ENCODE measurements around the gene PHF1. TPM values are rescaled to one million over a fixed set of nuclear protein-coding genes. Genes with fewer than 3 reads are reported as not detected.

Gene PHF1
- total and polyA plus RNA-seq, 2 of the 13 experiments (the other 11 are each of a cell fraction or from before 2014, with no cell fraction given), result 25.4 to 61.9 TPM

DNA sequence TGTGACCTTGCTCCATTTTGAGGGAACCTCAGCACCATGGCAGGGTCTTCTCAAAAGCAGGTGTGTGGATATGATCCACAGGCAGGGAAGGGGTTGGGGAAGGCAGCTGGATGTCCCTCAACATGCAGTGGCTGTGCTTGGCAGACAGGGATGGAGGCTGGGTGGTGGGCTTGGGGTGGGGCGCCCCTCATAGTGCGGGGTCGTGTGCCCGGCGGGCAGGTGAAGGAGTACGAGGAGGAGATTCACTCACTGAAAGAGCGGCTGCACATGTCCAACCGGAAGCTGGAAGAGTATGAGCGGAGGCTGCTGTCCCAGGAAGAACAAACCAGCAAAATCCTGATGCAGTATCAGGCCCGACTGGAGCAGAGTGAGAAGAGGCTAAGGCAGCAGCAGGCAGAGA is 35.5 kb downstream of the PHF1 start (continued):
- TF ChIP-seq, protein P1, sequence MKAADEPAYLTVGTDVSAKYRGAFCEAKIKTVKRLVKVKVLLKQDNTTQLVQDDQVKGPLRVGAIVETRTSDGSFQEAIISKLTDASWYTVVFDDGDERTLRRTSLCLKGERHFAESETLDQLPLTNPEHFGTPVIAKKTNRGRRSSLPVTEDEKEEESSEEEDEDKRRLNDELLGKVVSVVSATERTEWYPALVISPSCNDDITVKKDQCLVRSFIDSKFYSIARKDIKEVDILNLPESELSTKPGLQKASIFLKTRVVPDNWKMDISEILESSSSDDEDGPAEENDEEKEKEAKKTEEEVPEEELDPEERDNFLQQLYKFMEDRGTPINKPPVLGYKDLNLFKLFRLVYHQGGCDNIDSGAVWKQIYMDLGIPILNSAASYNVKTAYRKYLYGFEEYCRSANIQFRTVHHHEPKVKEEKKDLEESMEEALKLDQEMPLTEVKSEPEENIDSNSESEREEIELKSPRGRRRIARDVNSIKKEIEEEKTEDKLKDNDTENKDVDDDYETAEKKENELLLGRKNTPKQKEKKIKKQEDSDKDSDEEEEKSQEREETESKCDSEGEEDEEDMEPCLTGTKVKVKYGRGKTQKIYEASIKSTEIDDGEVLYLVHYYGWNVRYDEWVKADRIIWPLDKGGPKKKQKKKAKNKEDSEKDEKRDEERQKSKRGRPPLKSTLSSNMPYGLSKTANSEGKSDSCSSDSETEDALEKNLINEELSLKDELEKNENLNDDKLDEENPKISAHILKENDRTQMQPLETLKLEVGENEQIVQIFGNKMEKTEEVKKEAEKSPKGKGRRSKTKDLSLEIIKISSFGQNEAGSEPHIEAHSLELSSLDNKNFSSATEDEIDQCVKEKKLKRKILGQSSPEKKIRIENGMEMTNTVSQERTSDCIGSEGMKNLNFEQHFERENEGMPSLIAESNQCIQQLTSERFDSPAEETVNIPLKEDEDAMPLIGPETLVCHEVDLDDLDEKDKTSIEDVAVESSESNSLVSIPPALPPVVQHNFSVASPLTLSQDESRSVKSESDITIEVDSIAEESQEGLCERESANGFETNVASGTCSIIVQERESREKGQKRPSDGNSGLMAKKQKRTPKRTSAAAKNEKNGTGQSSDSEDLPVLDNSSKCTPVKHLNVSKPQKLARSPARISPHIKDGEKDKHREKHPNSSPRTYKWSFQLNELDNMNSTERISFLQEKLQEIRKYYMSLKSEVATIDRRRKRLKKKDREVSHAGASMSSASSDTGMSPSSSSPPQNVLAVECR (CRISPR knock-in tag; IDR thresholded peaks at IDR 0.05; ENCODE audit: borderline replicate concordance), result no peak
- TF ChIP-seq DPF2 (CRISPR knock-in tag; IDR thresholded peaks at IDR 0.05; ENCODE audit: borderline replicate concordance, low read depth), result no peak
- no peak for TF ChIP-seq ZNF672 (CRISPR knock-in tag; IDR thresholded peaks at IDR 0.05)
- TF ChIP-seq, protein P2, sequence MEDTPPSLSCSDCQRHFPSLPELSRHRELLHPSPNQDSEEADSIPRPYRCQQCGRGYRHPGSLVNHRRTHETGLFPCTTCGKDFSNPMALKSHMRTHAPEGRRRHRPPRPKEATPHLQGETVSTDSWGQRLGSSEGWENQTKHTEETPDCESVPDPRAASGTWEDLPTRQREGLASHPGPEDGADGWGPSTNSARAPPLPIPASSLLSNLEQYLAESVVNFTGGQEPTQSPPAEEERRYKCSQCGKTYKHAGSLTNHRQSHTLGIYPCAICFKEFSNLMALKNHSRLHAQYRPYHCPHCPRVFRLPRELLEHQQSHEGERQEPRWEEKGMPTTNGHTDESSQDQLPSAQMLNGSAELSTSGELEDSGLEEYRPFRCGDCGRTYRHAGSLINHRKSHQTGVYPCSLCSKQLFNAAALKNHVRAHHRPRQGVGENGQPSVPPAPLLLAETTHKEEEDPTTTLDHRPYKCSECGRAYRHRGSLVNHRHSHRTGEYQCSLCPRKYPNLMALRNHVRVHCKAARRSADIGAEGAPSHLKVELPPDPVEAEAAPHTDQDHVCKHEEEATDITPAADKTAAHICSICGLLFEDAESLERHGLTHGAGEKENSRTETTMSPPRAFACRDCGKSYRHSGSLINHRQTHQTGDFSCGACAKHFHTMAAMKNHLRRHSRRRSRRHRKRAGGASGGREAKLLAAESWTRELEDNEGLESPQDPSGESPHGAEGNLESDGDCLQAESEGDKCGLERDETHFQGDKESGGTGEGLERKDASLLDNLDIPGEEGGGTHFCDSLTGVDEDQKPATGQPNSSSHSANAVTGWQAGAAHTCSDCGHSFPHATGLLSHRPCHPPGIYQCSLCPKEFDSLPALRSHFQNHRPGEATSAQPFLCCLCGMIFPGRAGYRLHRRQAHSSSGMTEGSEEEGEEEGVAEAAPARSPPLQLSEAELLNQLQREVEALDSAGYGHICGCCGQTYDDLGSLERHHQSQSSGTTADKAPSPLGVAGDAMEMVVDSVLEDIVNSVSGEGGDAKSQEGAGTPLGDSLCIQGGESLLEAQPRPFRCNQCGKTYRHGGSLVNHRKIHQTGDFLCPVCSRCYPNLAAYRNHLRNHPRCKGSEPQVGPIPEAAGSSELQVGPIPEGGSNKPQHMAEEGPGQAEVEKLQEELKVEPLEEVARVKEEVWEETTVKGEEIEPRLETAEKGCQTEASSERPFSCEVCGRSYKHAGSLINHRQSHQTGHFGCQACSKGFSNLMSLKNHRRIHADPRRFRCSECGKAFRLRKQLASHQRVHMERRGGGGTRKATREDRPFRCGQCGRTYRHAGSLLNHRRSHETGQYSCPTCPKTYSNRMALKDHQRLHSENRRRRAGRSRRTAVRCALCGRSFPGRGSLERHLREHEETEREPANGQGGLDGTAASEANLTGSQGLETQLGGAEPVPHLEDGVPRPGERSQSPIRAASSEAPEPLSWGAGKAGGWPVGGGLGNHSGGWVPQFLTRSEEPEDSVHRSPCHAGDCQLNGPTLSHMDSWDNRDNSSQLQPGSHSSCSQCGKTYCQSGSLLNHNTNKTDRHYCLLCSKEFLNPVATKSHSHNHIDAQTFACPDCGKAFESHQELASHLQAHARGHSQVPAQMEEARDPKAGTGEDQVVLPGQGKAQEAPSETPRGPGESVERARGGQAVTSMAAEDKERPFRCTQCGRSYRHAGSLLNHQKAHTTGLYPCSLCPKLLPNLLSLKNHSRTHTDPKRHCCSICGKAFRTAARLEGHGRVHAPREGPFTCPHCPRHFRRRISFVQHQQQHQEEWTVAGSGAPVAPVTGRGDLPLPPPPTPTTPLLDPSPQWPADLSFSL (CRISPR knock-in tag; IDR thresholded peaks at IDR 0.05), result no peak
- TF ChIP-seq, protein P3, sequence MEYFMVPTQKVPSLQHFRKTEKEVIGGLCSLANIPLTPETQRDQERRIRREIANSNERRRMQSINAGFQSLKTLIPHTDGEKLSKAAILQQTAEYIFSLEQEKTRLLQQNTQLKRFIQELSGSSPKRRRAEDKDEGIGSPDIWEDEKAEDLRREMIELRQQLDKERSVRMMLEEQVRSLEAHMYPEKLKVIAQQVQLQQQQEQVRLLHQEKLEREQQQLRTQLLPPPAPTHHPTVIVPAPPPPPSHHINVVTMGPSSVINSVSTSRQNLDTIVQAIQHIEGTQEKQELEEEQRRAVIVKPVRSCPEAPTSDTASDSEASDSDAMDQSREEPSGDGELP (IDR thresholded peaks at IDR 0.05; ENCODE audit: borderline replicate concordance, low read depth), result no peak
- TF ChIP-seq, protein P4, sequence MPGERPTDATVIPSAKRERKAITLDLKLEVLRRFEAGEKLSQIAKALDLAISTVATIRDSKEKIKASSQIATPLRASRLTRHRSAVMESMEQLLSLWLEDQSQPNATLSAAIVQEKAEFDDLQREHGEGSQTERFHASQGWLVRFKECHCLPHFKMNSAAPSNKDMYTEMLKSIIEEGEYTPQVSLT (CRISPR knock-in tag; IDR thresholded peaks at IDR 0.05; ENCODE audit: borderline replicate concordance, low read depth), result no peak
- no peak for TF ChIP-seq BRD4 (CRISPR knock-in tag; IDR thresholded peaks at IDR 0.05)
- no peak for TF ChIP-seq ZBTB38 (CRISPR knock-in tag; IDR thresholded peaks at IDR 0.05)
- TF ChIP-seq ZNF607 (CRISPR knock-in tag; IDR thresholded peaks at IDR 0.05; ENCODE audit: borderline replicate concordance), result no peak
